ENCODE data around the gene CD109. TPM values are rescaled to one million over a fixed set of nuclear protein-coding genes. Genes with fewer than 3 reads are reported as not detected.

CD109 gene
- total RNA-seq, 4 donors from 2014 or later: 1.4 to 3.2 (median 2.2) TPM

DNA sequence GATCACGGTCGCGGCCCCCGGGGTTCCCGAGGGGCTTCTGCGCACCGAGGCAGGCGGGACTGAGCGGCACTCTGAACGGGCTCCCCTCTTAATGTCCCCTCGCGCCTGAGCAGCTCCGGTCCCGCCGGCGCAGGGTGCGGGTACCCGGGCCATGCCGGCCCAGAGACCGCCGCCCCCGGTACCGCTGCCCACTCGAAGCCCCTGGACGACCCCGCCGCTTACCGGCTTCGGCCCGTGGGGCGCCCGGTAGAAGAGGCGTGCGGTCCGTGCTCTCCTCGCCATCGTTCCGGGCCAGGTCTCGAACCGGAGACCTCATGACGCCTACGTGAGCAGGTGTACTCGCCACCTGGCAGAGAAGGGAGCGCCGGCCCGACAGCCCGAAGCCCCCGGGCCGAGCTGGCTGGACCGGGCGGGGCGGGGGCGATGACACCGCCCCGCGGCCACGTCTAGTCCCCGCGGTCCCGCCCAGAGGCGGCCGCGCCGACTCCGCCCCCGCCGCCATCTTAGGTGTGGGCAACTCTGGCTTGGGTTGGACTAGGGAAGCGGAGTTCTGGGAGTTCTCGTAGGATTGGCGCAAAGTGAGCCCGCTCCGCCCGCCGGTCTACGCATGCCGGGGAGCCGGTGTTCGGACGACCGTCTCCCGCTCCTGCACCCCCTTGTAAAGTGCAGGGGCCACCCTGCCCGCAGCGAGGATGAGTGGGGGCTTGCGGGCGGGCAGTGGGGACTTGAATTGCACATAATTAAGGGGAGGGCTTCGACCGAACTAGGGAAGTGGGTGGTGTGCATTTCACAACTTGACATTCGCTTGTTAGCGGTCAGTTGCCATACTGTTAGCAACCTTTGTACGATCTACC lies 42.2 kb upstream of the CD109 start, which contains the start of gene SLC17A5:
Gene SLC17A5, minus strand, starts transcription at position 422 of the 854 bp plus-strand sequence. Its CDS starts 106 bp downstream, at position 316.
- Histone ChIP-seq H3K27me3 (no peaks in the 10 kb centered on the region), H3K4me1 (peaks cover 0 to 6% (median 2%) of the 10 kb centered on the region in 4 donors), H3K36me3 (peaks cover 0 to 6% (median 0%) of the 10 kb centered on the region in 3 donors), H3K4me3 (peak within 1 kb of the TSS; percentile 83 to 99 (median 96)), H3K27ac (peak within 1 kb of the TSS; percentile 95 to 99 (median 98)), H3K9me3 (peaks cover 0 to 5% (median 0%) of the 10 kb centered on the region in 4 donors)
- peak; percentile 93 to 97 (median 97) for DNase-seq
- no peak for TF ChIP-seq CTCF (IDR thresholded peaks at IDR 0.05)
- peak; percentile 80 to 84 for TF ChIP-seq POLR2A (IDR thresholded peaks at IDR 0.05)

- Histone ChIP-seq H3K36me3 (no peaks in the 10 kb centered on the region), H3K4me1 (peaks cover 0 to 6% (median 2%) of the 10 kb centered on the region in 4 donors), H3K27me3 (no peaks in the 10 kb centered on the region), H3K4me3 (peak overlapping the region in 2 of 4 donors; percentile 83 to 93), H3K9me3 (peaks cover 0 to 5% (median 0%) of the 10 kb centered on the region in 4 donors), H3K27ac (peak overlapping the region in 3 of 4 donors; percentile 95 to 99 (median 97))
- DNase-seq: no peak
- TF ChIP-seq CTCF (IDR thresholded peaks at IDR 0.05) (no peak), POLR2A (IDR thresholded peaks at IDR 0.05) (no peak)
These were observed 40.6 kb upstream of the CD109 start for GRCh38 chr6:73655341-73655917.

GRCh38 chr6:73656531-73657145 lies 39.4 kb upstream of the CD109 start:
- no peak overlapping the region for H3K27ac ChIP-seq
- H3K9me3 ChIP-seq: peaks cover 0 to 5% (median 0%) of the 10 kb centered on the region in 4 donors
- H3K36me3 ChIP-seq: no peaks in the 10 kb centered on the region
- H3K27me3 ChIP-seq: no peaks in the 10 kb centered on the region
- TF ChIP-seq CTCF (IDR thresholded peaks at IDR 0.05) (no peak), POLR2A (IDR thresholded peaks at IDR 0.05) (no peak)
- no peak overlapping the region for H3K4me3 ChIP-seq
- DNase-seq: no peak
- H3K4me1 ChIP-seq: peaks cover 0 to 6% (median 2%) of the 10 kb centered on the region in 4 donors

DNA sequence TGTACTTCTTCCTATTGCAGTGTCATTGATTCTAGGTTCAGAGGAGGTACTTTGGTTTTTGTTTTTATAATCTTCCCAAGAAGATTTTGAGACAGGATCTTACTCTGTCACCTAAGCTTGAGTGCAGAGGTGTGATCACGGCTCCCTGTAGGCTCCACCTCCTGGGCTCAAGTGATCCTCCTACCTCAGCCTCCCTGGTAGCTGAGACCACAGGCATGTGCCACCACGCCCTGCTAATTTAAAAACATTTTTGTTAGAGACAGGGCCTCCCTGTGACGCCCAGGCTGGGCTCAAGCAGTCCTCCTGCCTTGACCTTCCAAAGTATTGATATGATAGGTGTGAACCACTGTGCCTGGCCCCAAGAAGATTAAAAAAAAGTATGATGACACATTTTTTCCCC lies 38.8 kb upstream of the CD109 start:
- DNase-seq: no peak
- no peaks in the 10 kb centered on the region for H3K27me3 ChIP-seq
- TF ChIP-seq CTCF (IDR thresholded peaks at IDR 0.05) (no peak), POLR2A (IDR thresholded peaks at IDR 0.05) (no peak)

GRCh38 chr6:73664701-73665100 lies 31.3 kb upstream of the CD109 start:
- Histone ChIP-seq H3K27ac (no peak overlapping the region), H3K27me3 (no peaks in the 10 kb centered on the region), H3K9me3 (no peaks in the 10 kb centered on the region), H3K36me3 (no peaks in the 10 kb centered on the region), H3K4me3 (no peak overlapping the region), H3K4me1 (no peaks in the 10 kb centered on the region)
- DNase-seq: no peak
- TF ChIP-seq POLR2A (IDR thresholded peaks at IDR 0.05) (no peak), CTCF (IDR thresholded peaks at IDR 0.05) (no peak)

More for the DNA sequence above, 38.8 kb upstream of the CD109 start:
- H3K4me1 ChIP-seq: peaks cover 0 to 6% (median 2%) of the 10 kb centered on the region in 4 donors
- no peaks in the 10 kb centered on the region for H3K36me3 ChIP-seq
- H3K4me3 ChIP-seq: no peak overlapping the region
- H3K9me3 ChIP-seq: peaks cover 0 to 5% (median 0%) of the 10 kb centered on the region in 4 donors
- H3K27ac ChIP-seq: no peak overlapping the region
